HepG2 (cell line): Measurements from ENCODE around the gene SNX10. TPM values are rescaled to one million over a fixed set of nuclear protein-coding genes. Genes with fewer than 3 reads are reported as not detected.

Experiments used
- ATAC-seq: fragments of 200-7000 bp; cut with Tn5 transposase; 3 replicates; pipeline ENCODE4 v1.9.1; 2020; ENCODE audit warnings: mild to moderate bottlenecking, moderate library complexity
- BruUV-seq: library from RNA; stranded (reverse); fragments of 400-500 nt; replicated peaks from 2 replicates; lab custom pipeline; 2021; lab: Mats Ljungman, UMichigan
- CTCF ChIA-PET: fragments of 300-600 bp; formaldehyde crosslinking; extraction: SDS; loops from one replicate; lab custom pipeline; 2021; ENCODE audit warnings: low total read pairs, inconsistent platforms, low intra/inter-chr PET ratio; lab: Yijun Ruan, JAX
- POLR2A ChIA-PET: fragments of 350-600 bp; sonication (Branson Sonifier 250); formaldehyde crosslinking; loops from one replicate; lab custom pipeline; 2020; ENCODE audit warnings: antibody characterized with exemption, inconsistent platforms; lab: Yijun Ruan, JAX
- DNase-seq: peaks from one replicate; pipeline ENCODE4 v3.0.0-alpha.2; 2015; ENCODE audit warnings: low spot score
- FAIRE-seq: peaks from 3 replicates; lab custom pipeline; 2011; peaks lifted over from hg19 to GRCh38; lab: Jason Lieb, UNC
- H2AFZ ChIP-seq: one replicate; pipeline ENCODE4 v1.6.1; 2011; ENCODE audit warnings: low read length, inconsistent platforms
- H3K27ac ChIP-seq: fragments of 300-600 bp; 3 replicates; pipeline ENCODE4 v1.8.0; 2011; ENCODE audit warnings: mixed run types, mild to moderate bottlenecking, mixed read lengths, low read length, inconsistent platforms; ENCODE audit not compliant: insufficient read depth; ENCODE audit errors: extremely low read length
- H3K27me3 ChIP-seq, 2 experiments: fragments of 200-600 bp in 1 of 2; 2 replicates in 1 of 2; 3 replicates in 1 of 2; pipeline versions ENCODE4 v1.6.0 to v1.8.0; 2011; ENCODE audit warnings: low read length in 2 of 2, mild to moderate bottlenecking in 2 of 2, moderate library complexity in 2 of 2, inconsistent platforms in 1 of 2; ENCODE audit not compliant: insufficient read depth in 2 of 2, control insufficient read depth in 1 of 2
- H3K36me3 ChIP-seq, 2 experiments: fragments of 200-600 bp in 1 of 2; replicated peaks in 1 of 2; 2 replicates in 1 of 2; 3 replicates in 1 of 2; pipeline versions ENCODE4 v1.5.1 to v1.8.0; 2011; ENCODE audit warnings: low read length in 2 of 2, inconsistent platforms in 1 of 2; ENCODE audit not compliant: insufficient read depth in 2 of 2, control insufficient read depth in 1 of 2
- H3K4me1 ChIP-seq: 2 replicates; pipeline ENCODE4 v1.5.1; 2012; ENCODE audit warnings: low read length, inconsistent platforms; ENCODE audit not compliant: insufficient read depth
- H3K4me2 ChIP-seq: 2 replicates; pipeline ENCODE4 v1.6.0; 2011; ENCODE audit warnings: low read depth, low read length, inconsistent platforms
- H3K4me3 ChIP-seq, 3 experiments: fragments of 200-600 bp in 1 of 3; sonication (generic), shearing (Covaris generic) in 1 of 3; replicated peaks in 1 of 3; 2 replicates each; pipeline ENCODE4 v1.5.1; 2011 to 2016; ENCODE audit warnings: low read length in 3 of 3, inconsistent platforms in 2 of 3, low read depth in 2 of 3, mild to moderate bottlenecking in 2 of 3, control low read depth in 1 of 3, mixed read lengths in 1 of 3; ENCODE audit not compliant: insufficient read depth in 1 of 3
- H3K79me2 ChIP-seq: one replicate; pipeline ENCODE4 v1.6.1; 2011; ENCODE audit warnings: low read length, inconsistent platforms; ENCODE audit not compliant: insufficient read depth
- H3K9ac ChIP-seq: 2 replicates; pipeline ENCODE4 v1.6.0; 2011; ENCODE audit warnings: mild to moderate bottlenecking, low read depth, low read length, inconsistent platforms; ENCODE audit not compliant: insufficient read depth
- H3K9me3 ChIP-seq: 2 replicates; pipeline ENCODE4 v1.5.1; 2012; ENCODE audit warnings: mild to moderate bottlenecking, low read length
- H4K20me1 ChIP-seq: 2 replicates; pipeline ENCODE4 v1.6.0; 2011; ENCODE audit warnings: inconsistent platforms, mild to moderate bottlenecking, low read length, moderate library complexity; ENCODE audit not compliant: insufficient read depth
- HDAC6 ChIP-seq: fragments of 200-600 bp; sonication (generic); IDR thresholded peaks from 2 replicates; pipeline ENCODE4 v1.7.0; 2017; ENCODE audit warnings: mild to moderate bottlenecking, antibody characterized with exemption, low read length, low read depth
- HMG20B ChIP-seq: conservative IDR thresholded peaks from 2 replicates; pipeline ENCODE4 v1.6.1; 2016; ENCODE audit warnings: missing genetic modification reagents, missing compliant biosample characterization
- HOMEZ ChIP-seq: IDR thresholded peaks from 2 replicates; pipeline ENCODE4 v1.6.1; 2016; ENCODE audit warnings: low read depth
- KDM5B ChIP-seq: sonication (generic); formaldehyde crosslinking; IDR thresholded peaks from 2 replicates; pipeline ENCODE4 v1.4.0; 2020; ENCODE audit warnings: missing genetic modification reagents, mild to moderate bottlenecking, borderline replicate concordance
- MBNL3 ChIP-seq: fragments of 250-450 bp; sonication (Bioruptor Pico); conservative IDR thresholded peaks from 2 replicates; pipeline ENCODE4 v1.8.0; 2022; ENCODE audit warnings: mild to moderate bottlenecking, inconsistent platforms
- MEF2D ChIP-seq: sonication (generic); formaldehyde crosslinking; IDR thresholded peaks from 2 replicates; pipeline ENCODE4 v1.5.1; 2020; ENCODE audit warnings: mild to moderate bottlenecking, missing genetic modification reagents
- MEIS1 ChIP-seq: sonication (generic); formaldehyde crosslinking; IDR thresholded peaks from 2 replicates; pipeline ENCODE4 v1.9.0; 2021; ENCODE audit warnings: mild to moderate bottlenecking, missing genetic modification reagents, moderate library complexity, borderline replicate concordance
- MXI1 ChIP-seq: IDR thresholded peaks from 3 replicates; pipeline ENCODE4 v1.6.1; 2012; ENCODE audit warnings: low read depth, low read length, inconsistent platforms, borderline replicate concordance
- TFAP4 ChIP-seq: sonication (generic); IDR thresholded peaks from 2 replicates; pipeline ENCODE4 v1.6.1; 2016; ENCODE audit warnings: low read depth, borderline replicate concordance
- ZNF101 ChIP-seq: sonication (generic); formaldehyde crosslinking; IDR thresholded peaks from 2 replicates; pipeline ENCODE4 v1.4.0; 2020; ENCODE audit warnings: mild to moderate bottlenecking, low read depth, missing genetic modification reagents, borderline replicate concordance
- ZNF12 ChIP-seq: sonication (generic); formaldehyde crosslinking; IDR thresholded peaks from 2 replicates; pipeline ENCODE4 v1.5.0; 2020; ENCODE audit warnings: missing genetic modification reagents
- ZNF329 ChIP-seq: sonication (generic); formaldehyde crosslinking; IDR thresholded peaks from 2 replicates; pipeline ENCODE4 v1.9.0; 2021; ENCODE audit warnings: low read depth, mild to moderate bottlenecking, missing genetic modification reagents
- ZNF44 ChIP-seq: sonication (generic); formaldehyde crosslinking; IDR thresholded peaks from 2 replicates; pipeline ENCODE4 v1.5.1; 2020; ENCODE audit warnings: mild to moderate bottlenecking, missing genetic modification reagents
- ZNF513 ChIP-seq: sonication (generic); formaldehyde crosslinking; conservative IDR thresholded peaks from 2 replicates; pipeline ENCODE4 v1.5.0; 2020; ENCODE audit warnings: missing genetic modification reagents
- ZNF644 ChIP-seq: IDR thresholded peaks from 2 replicates; pipeline ENCODE4 v1.6.1; 2016; ENCODE audit warnings: low read depth
- ZNF782 ChIP-seq: sonication (generic); formaldehyde crosslinking; IDR thresholded peaks from 2 replicates; pipeline ENCODE4 v1.4.0; 2020; ENCODE audit warnings: missing genetic modification reagents, mild to moderate bottlenecking, borderline replicate concordance
- WGBS: methylation state at CpG from one replicate; pipeline ENCODE4 v1.1.6; 2017; ENCODE audit warnings: low lambda C conversion rate; 5-methylcytosine and 5-hydroxymethylcytosine counted together
- in situ Hi-C: cut with HindIII; loops from 2 replicates; pipeline ENCODE4 v1.10.0; 2017; ENCODE audit warnings: low pct_unique_long_range_greater_than_20kb; ENCODE audit not compliant: extremely low pct_ligation_motif_present
- intact Hi-C: fragments of 100-400 bp; cut with micrococcal nuclease; formaldehyde crosslinking; loops from one replicate; pipeline ENCODE4 v1.10.0; 2022; ENCODE audit not compliant: unreplicated experiment
- polyA plus RNA-seq, 8 experiments: library from polyadenylated mRNA; depleted of rRNA in 3 of 8; stranded (reverse) in 7 of 8; unstranded in 1 of 8; fragments of >200 nt; fragmentation: Illumina TruSeq in 4 of 8; extraction: Trizol in 4 of 8; gene quantifications; 2 replicates each; pipeline versions ENCODE4 v1.2.1 to v1.2.3, GENCODE V29; 2011 to 2016; ENCODE audit warnings: low read depth in 4 of 8, missing spikeins in 1 of 8, mixed read lengths in 1 of 8; ENCODE audit not compliant: insufficient read depth in 1 of 8
- total RNA-seq, 5 experiments: library from RNA; depleted of rRNA; stranded (reverse); fragments of >200 nt; fragmentation: Illumina TruSeq; extraction: Trizol; gene quantifications; 2 replicates each; pipeline ENCODE4 v1.2.3, GENCODE V29; 2016; ENCODE audit warnings: low read depth in 1 of 5
- TF ChIP-seq, protein P1 (sequence below): sonication (generic); formaldehyde crosslinking; IDR thresholded peaks from 2 replicates; pipeline ENCODE4 v1.4.0; 2020; ENCODE audit warnings: missing genetic modification reagents, borderline replicate concordance

The SNX10 gene
- total and polyA plus RNA-seq, 2 of the 13 experiments (the other 11 are each of a cell fraction or from before 2014, with no cell fraction given) = 26.0 to 27.6 TPM

GRCh38 chr7:26409661-26410547, 118.2 kb downstream of the SNX10 start (continued):
- no peak for TF ChIP-seq TFAP4
- TF ChIP-seq, protein P1, sequence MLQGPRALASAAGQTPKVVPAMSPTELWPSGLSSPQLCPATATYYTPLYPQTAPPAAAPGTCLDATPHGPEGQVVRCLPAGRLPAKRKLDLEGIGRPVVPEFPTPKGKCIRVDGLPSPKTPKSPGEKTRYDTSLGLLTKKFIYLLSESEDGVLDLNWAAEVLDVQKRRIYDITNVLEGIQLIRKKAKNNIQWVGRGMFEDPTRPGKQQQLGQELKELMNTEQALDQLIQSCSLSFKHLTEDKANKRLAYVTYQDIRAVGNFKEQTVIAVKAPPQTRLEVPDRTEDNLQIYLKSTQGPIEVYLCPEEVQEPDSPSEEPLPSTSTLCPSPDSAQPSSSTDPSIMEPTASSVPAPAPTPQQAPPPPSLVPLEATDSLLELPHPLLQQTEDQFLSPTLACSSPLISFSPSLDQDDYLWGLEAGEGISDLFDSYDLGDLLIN = no peak

DNA sequence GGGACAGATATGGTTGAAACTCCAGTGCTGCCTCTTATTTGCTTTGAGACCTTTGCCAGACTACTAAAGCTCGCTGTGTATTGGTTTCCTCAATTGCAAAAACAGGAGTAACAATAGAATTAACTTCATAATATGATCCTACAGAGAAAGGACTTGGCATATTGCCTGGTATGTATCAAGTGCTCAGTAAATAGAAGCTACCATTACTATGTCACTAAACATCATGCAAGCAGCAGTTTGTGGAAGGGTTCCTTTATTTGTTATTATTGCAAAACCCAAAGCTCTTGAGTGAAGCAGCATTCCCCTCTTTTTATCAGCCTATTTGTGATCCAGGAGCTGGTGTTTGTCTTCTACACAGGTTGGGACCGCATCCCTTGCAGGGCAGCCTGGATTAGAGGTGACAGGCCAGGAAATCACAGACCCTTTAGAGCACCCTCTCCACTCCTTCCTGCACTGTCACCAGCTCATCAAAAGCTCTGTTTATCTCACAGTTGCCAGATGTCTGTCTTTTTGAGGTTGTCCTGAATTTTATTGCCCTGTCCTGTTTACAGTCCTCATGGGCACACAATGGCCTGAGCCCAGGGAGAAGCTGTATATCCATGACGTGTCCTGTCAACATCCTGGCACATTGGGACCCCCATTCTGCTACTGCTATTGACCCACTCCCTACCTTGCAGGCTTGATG, 121.5 kb downstream of the SNX10 start:
- no peak overlapping the region for H3K9ac ChIP-seq
- H3K9me3 ChIP-seq = no peaks in the 10 kb centered on the region
- BruUV-seq = no TSS peak
- ChIA-PET CTCF (no interaction called here), POLR2A (no interaction called here)
- H4K20me1 ChIP-seq = no peaks in the 10 kb centered on the region
- no peaks in the 10 kb centered on the region for H3K4me1 ChIP-seq
- no peaks in the 10 kb centered on the region for H3K79me2 ChIP-seq
- H3K4me2 ChIP-seq = no peak overlapping the region
- H3K4me3 ChIP-seq = no peak overlapping the region
- no peak overlapping the region for H2AFZ ChIP-seq
- intact Hi-C loops (no loop called here), in situ Hi-C loops (no loop called here)
- FAIRE-seq (no peak), DNase-seq (no peak), ATAC-seq (no peak)
- 0% methylated on average over 3 of the region's 3 CpGs for WGBS
- 0 out of 5 replicates have a peak, but pooled peaks cover 0 to 3% of the 10 kb centered on the region in 2 experiments for H3K27me3 ChIP-seq
- H3K27ac ChIP-seq = no peak overlapping the region
- H3K36me3 ChIP-seq = no peaks in the 10 kb centered on the region
- TF ChIP-seq HDAC6 = no peak
- TF ChIP-seq ZNF101 (CRISPR knock-in tag) = no peak
- no peak for TF ChIP-seq ZNF782 (CRISPR knock-in tag)
- TF ChIP-seq KDM5B = no peak
- no peak for TF ChIP-seq MEF2D (CRISPR knock-in tag)
- no peak for TF ChIP-seq HMG20B
- no peak for TF ChIP-seq ZNF644 (CRISPR knock-in tag)
- no peak for TF ChIP-seq HOMEZ (CRISPR knock-in tag)
- no peak for TF ChIP-seq ZNF329 (CRISPR knock-in tag)
- TF ChIP-seq ZNF12 (CRISPR knock-in tag) = no peak
- TF ChIP-seq MBNL3 = no peak
- TF ChIP-seq MXI1 = no peak
- TF ChIP-seq ZNF44 (CRISPR knock-in tag) = no peak
- TF ChIP-seq ZNF513 (CRISPR knock-in tag) = no peak
- no peak for TF ChIP-seq MEIS1 (CRISPR knock-in tag)
